ENCODE data around the gene PCNX3. TPM values are rescaled to one million over a fixed set of nuclear protein-coding genes. Genes with fewer than 3 reads are reported as not detected.

PCNX3 gene
- total RNA-seq, 2 donors from 2014 or later = 16.1 to 21.8 TPM

GRCh38 chr11:65572356-65573051 lies 43.1 kb upstream of the PCNX3 start, which contains the start of gene FAM89B:
Gene FAM89B, plus strand, starts transcription at chr11:65572538. Its CDS starts 132 bp downstream, at chr11:65572670.
- peak; percentile 94 for DNase-seq (ENCODE audit: low spot score)
- Histone ChIP-seq H3K9me3 (no peaks in the 10 kb centered on the region), H3K4me3 (peak within 1 kb of the TSS; percentile 52 to 94), H3K36me3 (peaks cover 6% of the 10 kb centered on the region), H3K4me1 (peaks cover 3 to 80% of the 10 kb centered on the region in 2 donors), H3K27me3 (no peaks in the 10 kb centered on the region), H3K27ac (peak within 1 kb of the TSS; percentile 94 to 97)
- no peak for TF ChIP-seq CTCF (IDR thresholded peaks at IDR 0.05)

GRCh38 chr11:65573391-65574079 lies 42.0 kb upstream of the PCNX3 start:
- no peaks in the 10 kb centered on the region for H3K9me3 ChIP-seq
- peak overlapping the region; percentile 94 to 97 for H3K27ac ChIP-seq
- no peaks in the 10 kb centered on the region for H3K27me3 ChIP-seq
- peak overlapping the region; percentile 52 to 84 for H3K4me3 ChIP-seq
- no peak for DNase-seq (ENCODE audit: low spot score)
- no peaks in the 10 kb centered on the region for H3K36me3 ChIP-seq
- no peak for TF ChIP-seq CTCF (IDR thresholded peaks at IDR 0.05)
- H3K4me1 ChIP-seq = peaks cover 3 to 82% of the 10 kb centered on the region in 2 donors

GRCh38 chr11:65574109-65574810 lies 41.3 kb upstream of the PCNX3 start:
- H3K9me3 ChIP-seq = no peaks in the 10 kb centered on the region
- H3K4me3 ChIP-seq = peak overlapping the region; percentile 66 to 84
- peak overlapping the region; percentile 94 to 97 for H3K27ac ChIP-seq
- peak; percentile 95 for DNase-seq (ENCODE audit: low spot score)
- peaks cover 3 to 80% of the 10 kb centered on the region in 2 donors for H3K4me1 ChIP-seq
- peaks cover 5% of the 10 kb centered on the region for H3K36me3 ChIP-seq
- peak; percentile 96 to 99 for TF ChIP-seq CTCF (IDR thresholded peaks at IDR 0.05)
- H3K27me3 ChIP-seq = no peaks in the 10 kb centered on the region

- peaks cover 3 to 74% of the 10 kb centered on the region in 2 donors for H3K4me1 ChIP-seq
- H3K27ac ChIP-seq = peak overlapping the region; percentile 94 to 97
Observed at GRCh38 chr11:65574811-65575567, 40.6 kb upstream of the PCNX3 start.

More at GRCh38 chr11:65574811-65575567, 40.6 kb upstream of the PCNX3 start:
- Histone ChIP-seq H3K36me3 (peaks cover 12% of the 10 kb centered on the region), H3K9me3 (no peaks in the 10 kb centered on the region), H3K27me3 (no peaks in the 10 kb centered on the region), H3K4me3 (peak overlapping the region; percentile 66 to 84)
- TF ChIP-seq CTCF (IDR thresholded peaks at IDR 0.05) = no peak
- no peak for DNase-seq (ENCODE audit: low spot score)
